HEK293 (cell line): ENCODE data around the gene LTN1.

ENCODE experiments used
- CTCF ChIA-PET: fragments of 350-600 bp; formaldehyde crosslinking; extraction: SDS; loops from one replicate; lab custom pipeline; 2021; ENCODE audit warnings: antibody characterized with exemption; lab: Yijun Ruan, JAX
- POLR2A ChIA-PET: fragments of 300-600 bp; formaldehyde crosslinking; extraction: SDS; loops from one replicate; lab custom pipeline; 2020; ENCODE audit warnings: antibody characterized with exemption, inconsistent platforms; lab: Yijun Ruan, JAX
- H3K27ac ChIP-seq: fragments of 200-500 bp; sonication (Bioruptor generic); 2 replicates; pipeline ENCODE4 v1.5.1; 2014; ENCODE audit warnings: low read depth, low read length, control low read depth, inconsistent platforms; ENCODE audit errors: extremely low read depth
- H3K36me3 ChIP-seq, 2 experiments: fragments of 200-500 bp in 1 of 2; sonication (Bioruptor generic) in 1 of 2; 1 replicate in 1 of 2; 2 replicates in 1 of 2; pipeline ENCODE4 v1.5.1; 2014 to 2017; ENCODE audit warnings: inconsistent platforms in 2 of 2, low read length in 2 of 2; ENCODE audit not compliant: control insufficient read depth in 2 of 2, insufficient read depth in 1 of 2
- H3K4me1 ChIP-seq: fragments of 200-500 bp; sonication (Bioruptor generic); 2 replicates; pipeline ENCODE4 v1.5.1; 2014; ENCODE audit warnings: mild to moderate bottlenecking, low read length, inconsistent platforms; ENCODE audit not compliant: control insufficient read depth, insufficient read depth
- H3K4me3 ChIP-seq: 2 replicates; pipeline ENCODE4 v1.5.1; 2011; ENCODE audit warnings: low read depth, mild to moderate bottlenecking, control low read depth, low read length, moderate library complexity
- H3K9me3 ChIP-seq: fragments of 200-500 bp; sonication (Bioruptor generic); 2 replicates; pipeline ENCODE4 v1.5.1; 2014; ENCODE audit warnings: low read depth, low read length, inconsistent platforms; ENCODE audit not compliant: control insufficient read depth, insufficient read depth
- BCL11A ChIP-seq: fragments of 450-650 bp; formaldehyde crosslinking; IDR thresholded peaks from 2 replicates; pipeline ENCODE4 v1.5.1; 2016; ENCODE audit warnings: low read depth, missing biosample characterization, missing genetic modification characterization
- GLIS2 ChIP-seq: fragments of 450-650 bp; formaldehyde crosslinking; IDR thresholded peaks from 2 replicates; pipeline ENCODE4 v1.5.1; 2016; ENCODE audit warnings: missing biosample characterization, missing genetic modification characterization
- KLF1 ChIP-seq: fragments of 450-650 bp; formaldehyde crosslinking; IDR thresholded peaks from 2 replicates; pipeline ENCODE4 v1.5.1; 2016; ENCODE audit warnings: missing biosample characterization, missing genetic modification characterization
- REST ChIP-seq: fragments of 450-650 bp; formaldehyde crosslinking; IDR thresholded peaks from 2 replicates; pipeline ENCODE4 v1.5.1; 2016; ENCODE audit warnings: missing biosample characterization, missing genetic modification characterization
- ZBTB20 ChIP-seq: fragments of 450-650 bp; formaldehyde crosslinking; IDR thresholded peaks from 2 replicates; pipeline ENCODE4 v1.5.1; 2016; ENCODE audit warnings: missing biosample characterization, missing genetic modification characterization
- ZFP69B ChIP-seq: fragments of 450-650 bp; formaldehyde crosslinking; IDR thresholded peaks from 2 replicates; pipeline ENCODE4 v1.5.1; 2016; ENCODE audit warnings: missing biosample characterization, missing genetic modification characterization
- ZNF132 ChIP-seq: fragments of 450-650 bp; formaldehyde crosslinking; IDR thresholded peaks from 2 replicates; pipeline ENCODE4 v1.5.1; 2017; ENCODE audit warnings: missing biosample characterization, missing genetic modification characterization, borderline replicate concordance
- ZNF169 ChIP-seq: fragments of 450-650 bp; formaldehyde crosslinking; IDR thresholded peaks from 2 replicates; pipeline ENCODE4 v1.5.1; 2016; ENCODE audit warnings: missing biosample characterization, missing genetic modification characterization
- ZNF184 ChIP-seq: fragments of 450-650 bp; IDR thresholded peaks from 2 replicates; pipeline ENCODE4 v1.5.1; 2018; ENCODE audit warnings: missing biosample characterization, mild to moderate bottlenecking, missing genetic modification characterization
- ZNF2 ChIP-seq: fragments of 450-650 bp; formaldehyde crosslinking; IDR thresholded peaks from 2 replicates; pipeline ENCODE4 v1.5.1; 2016; ENCODE audit warnings: missing biosample characterization, missing genetic modification characterization
- ZNF274 ChIP-seq, 2 experiments: fragments of 200-500 bp in 1 of 2; fragments of 450-650 bp in 1 of 2; sonication (Bioruptor generic) in 1 of 2; formaldehyde crosslinking in 1 of 2; IDR thresholded peaks; 2 replicates each; pipeline versions ENCODE4 v1.5.1 to v1.6.1; 2014 to 2016; ENCODE audit warnings: borderline replicate concordance in 1 of 2, inconsistent platforms in 1 of 2, low read length in 1 of 2, missing biosample characterization in 1 of 2, missing genetic modification characterization in 1 of 2
- ZNF394 ChIP-seq: fragments of 450-650 bp; formaldehyde crosslinking; IDR thresholded peaks from 2 replicates; pipeline ENCODE4 v1.5.1; 2016; ENCODE audit warnings: missing biosample characterization, missing genetic modification characterization, mild to moderate bottlenecking, moderate library complexity, borderline replicate concordance
- ZNF398 ChIP-seq: fragments of 450-650 bp; formaldehyde crosslinking; IDR thresholded peaks from 2 replicates; pipeline ENCODE4 v1.5.1; 2017; ENCODE audit warnings: missing biosample characterization, missing genetic modification characterization
- ZNF416 ChIP-seq: fragments of 450-650 bp; formaldehyde crosslinking; IDR thresholded peaks from 2 replicates; pipeline ENCODE4 v1.5.1; 2016; ENCODE audit warnings: missing biosample characterization, missing genetic modification characterization
- ZNF488 ChIP-seq: fragments of 450-650 bp; formaldehyde crosslinking; IDR thresholded peaks from 2 replicates; pipeline ENCODE4 v1.5.1; 2016; ENCODE audit warnings: missing biosample characterization, missing genetic modification characterization
- ZNF513 ChIP-seq: fragments of 450-650 bp; IDR thresholded peaks from 2 replicates; pipeline ENCODE4 v1.5.1; 2018; ENCODE audit warnings: missing biosample characterization, missing genetic modification characterization
- ZNF518A ChIP-seq: fragments of 450-650 bp; formaldehyde crosslinking; conservative IDR thresholded peaks from 2 replicates; pipeline ENCODE4 v1.5.1; 2016; ENCODE audit warnings: low read depth, missing biosample characterization, missing genetic modification characterization
- ZNF549 ChIP-seq: fragments of 450-650 bp; IDR thresholded peaks from 2 replicates; pipeline ENCODE4 v1.5.1; 2018; ENCODE audit warnings: missing biosample characterization, missing genetic modification characterization, mild to moderate bottlenecking, inconsistent platforms, moderate library complexity

Gene LTN1

GRCh38 chr21:29025328-29025713 is 32.6 kb upstream of the LTN1 start:
- Histone ChIP-seq H3K4me1 (peaks cover 5% of the 10 kb centered on the region; the same call in 1 of the 2 replicates), H3K27ac (peak overlapping the region; percentile 89), H3K9me3 (no peaks in the 10 kb centered on the region), H3K36me3 (peaks cover 14 to 20% of the 10 kb centered on the region in 2 experiments), H3K4me3 (peak overlapping the region; percentile 84)
- ChIA-PET POLR2A (interaction anchor here (0.6 to 6.1 kb wide), 8 partner anchors 13 to 78 kb away, joined by 3 to 100 read pairs (median 6); partner anchors contain the start of genes CCT8 and LTN1), CTCF (interaction anchor here (0.6 kb wide), 1 partner anchor 51 kb away, joined by 3 read pairs; no protein-coding TSS in a partner anchor)
- no peak for TF ChIP-seq ZNF2 (tag by site-specific recombination)
- TF ChIP-seq ZNF132 = no peak
- no peak for TF ChIP-seq KLF1 (tag by site-specific recombination)
- TF ChIP-seq ZNF184 = 0 out of 2 replicates have a peak, but pooled peaks have one; percentile 59
- no peak for TF ChIP-seq BCL11A (tag by site-specific recombination)
- no peak for TF ChIP-seq ZNF549
- no peak for TF ChIP-seq ZFP69B (tag by site-specific recombination)
- TF ChIP-seq ZNF513 (tag by site-specific recombination) = no peak
- no peak for TF ChIP-seq GLIS2 (tag by site-specific recombination)

GRCh38 chr21:29024474-29025327 is 32.0 kb upstream of the LTN1 start, which contains the start of gene USP16:
Gene USP16, plus strand, starts transcription at chr21:29024668. Its CDS starts 3,246 bp downstream, at chr21:29027914.
- Histone ChIP-seq H3K4me1 (peaks cover 5% of the 10 kb centered on the region; the same call in 1 of the 2 replicates), H3K27ac (peak within 1 kb of the TSS; percentile 89), H3K9me3 (no peaks in the 10 kb centered on the region), H3K4me3 (peak within 1 kb of the TSS; percentile 84), H3K36me3 (peaks cover 13 to 14% of the 10 kb centered on the region in 2 experiments; a peak in 2 of 3 replicates)
- CTCF ChIA-PET = interaction anchor here (0.6 kb wide), 2 partner anchors 46 to 52 kb away, joined by 3 read pairs; no protein-coding TSS in a partner anchor
- POLR2A ChIA-PET = interaction anchor here (0.6 to 6.1 kb wide), 10 partner anchors 12 to 272 kb away, joined by 3 to 100 read pairs (median 4); partner anchors contain the start of genes CCT8 and LTN1
- peak; percentile 61 for TF ChIP-seq REST (tag by site-specific recombination)
- TF ChIP-seq ZBTB20 (tag by site-specific recombination) = peak; percentile 40; the same call in 1 of the 2 replicates
- TF ChIP-seq ZNF2 (tag by site-specific recombination) = peak; percentile 77; the same call in 1 of the 2 replicates
- TF ChIP-seq ZNF518A (tag by site-specific recombination) = peak; percentile 98
- TF ChIP-seq ZNF398 (tag by site-specific recombination) = no peak
- no peak for TF ChIP-seq ZNF488 (tag by site-specific recombination)
- TF ChIP-seq ZNF169 (tag by site-specific recombination) = no peak
- TF ChIP-seq ZNF416 (tag by site-specific recombination) = no peak
- peak; percentile 86 for TF ChIP-seq ZNF394 (tag by site-specific recombination)
- TF ChIP-seq ZFP69B (tag by site-specific recombination) = peak; percentile 17; the same call in 1 of the 2 replicates
- TF ChIP-seq ZNF274 (IDR thresholded peaks at IDR 0.05; ENCODE audit: low read length) = no peak
- no peak for TF ChIP-seq ZNF274 (tag by site-specific recombination; IDR thresholded peaks at IDR 0.05; ENCODE audit: borderline replicate concordance)
